CD4-positive, CD25-positive, alpha-beta regulatory T cell (primary cell): Measurements from ENCODE around the gene NUTF2. TPM values are rescaled to one million over a fixed set of nuclear protein-coding genes. Genes with fewer than 3 reads are reported as not detected.
"Not testable (repeated sequence)": the region's sequence is repeated elsewhere in the genome, so short reads cannot be mapped to it uniquely, and the experiment has no call there.

Experiments
- ATAC-seq, 2 donors: fragments of 150-1000 bp; cut with Tn5 transposase; one replicate each; pipeline ENCODE4 v1.10.0; 2021; ENCODE audit warnings: low read depth in 2 of 2, moderate number of reproducible peaks in 2 of 2, moderate library complexity in 1 of 2
- DNase-seq, 3 donors: peaks; one replicate each; pipeline versions ENCODE4 v3.0.0 to v3.0.0-alpha.2; 2012 to 2022; ENCODE audit warnings: mixed read lengths in 1 of 3
- H3K27ac ChIP-seq: one replicate; pipeline ENCODE4 v1.7.0; 2013; ENCODE audit warnings: mild to moderate bottlenecking, low read length; ENCODE audit not compliant: insufficient read depth, poor library complexity, severe bottlenecking
- H3K27me3 ChIP-seq: one replicate; pipeline ENCODE4 v1.7.0; 2013; ENCODE audit warnings: low read length; ENCODE audit not compliant: control insufficient read depth, insufficient read depth
- H3K36me3 ChIP-seq: one replicate; pipeline ENCODE4 v1.7.0; 2013; ENCODE audit warnings: mild to moderate bottlenecking, low read length, moderate library complexity; ENCODE audit not compliant: control insufficient read depth, insufficient read depth
- H3K4me1 ChIP-seq: 2 replicates; pipeline ENCODE4 v1.7.0; 2013; ENCODE audit warnings: mild to moderate bottlenecking, low read length; ENCODE audit not compliant: insufficient read depth, control insufficient read depth, poor library complexity, severe bottlenecking
- H3K4me3 ChIP-seq: one replicate; pipeline ENCODE4 v1.7.0; 2013; ENCODE audit warnings: low read depth, mild to moderate bottlenecking, low read length, moderate library complexity
- H3K9me3 ChIP-seq, 2 experiments: 1 replicate in 1 of 2; 2 replicates in 1 of 2; pipeline ENCODE4 v1.7.0; 2013; ENCODE audit warnings: low read length in 2 of 2, mild to moderate bottlenecking in 1 of 2, moderate library complexity in 1 of 2; ENCODE audit not compliant: control insufficient read depth in 2 of 2
- H3K27ac Mint-ChIP-seq, 3 donors: one replicate each; pipeline ENCODE4 v1.8.0; 2020 to 2022; ENCODE audit warnings: mild to moderate bottlenecking in 3 of 3, mixed read lengths in 3 of 3, moderate library complexity in 2 of 3
- H3K27me3 Mint-ChIP-seq: one replicate; pipeline ENCODE4 v1.8.0; 2022; ENCODE audit warnings: mild to moderate bottlenecking, mixed read lengths
- H3K36me3 Mint-ChIP-seq: one replicate; pipeline ENCODE4 v1.8.0; 2020; ENCODE audit warnings: mixed read lengths
- H3K4me1 Mint-ChIP-seq, 4 donors: one replicate each; pipeline ENCODE4 v1.8.0; 2020 to 2022; ENCODE audit warnings: mixed read lengths in 4 of 4, mild to moderate bottlenecking in 1 of 4
- H3K4me3 Mint-ChIP-seq, 4 donors: one replicate each; pipeline ENCODE4 v1.8.0; 2020 to 2022; ENCODE audit warnings: mild to moderate bottlenecking in 4 of 4, mixed read lengths in 4 of 4, moderate library complexity in 3 of 4
- H3K9me3 Mint-ChIP-seq, 7 donors: one replicate each; pipeline ENCODE4 v1.8.0; 2020 to 2022; ENCODE audit warnings: mixed read lengths in 7 of 7, mild to moderate bottlenecking in 3 of 7, moderate library complexity in 2 of 7
- polyA plus RNA-seq, 4 donors: library from polyadenylated mRNA; unstranded; fragments of 300-500 nt; fragmentation: Illumina TruSeq; gene quantifications; one replicate each; pipeline ENCODE4 v1.2.3, GENCODE V29; 2021
- total RNA-seq: library from RNA; stranded (reverse); gene quantifications from one replicate; pipeline ENCODE4 v1.2.3, GENCODE V29; 2022

Gene NUTF2
- total and polyA plus RNA-seq, 5 donors from 2014 or later = 48.5 to 158 (median 124) TPM

DNA sequence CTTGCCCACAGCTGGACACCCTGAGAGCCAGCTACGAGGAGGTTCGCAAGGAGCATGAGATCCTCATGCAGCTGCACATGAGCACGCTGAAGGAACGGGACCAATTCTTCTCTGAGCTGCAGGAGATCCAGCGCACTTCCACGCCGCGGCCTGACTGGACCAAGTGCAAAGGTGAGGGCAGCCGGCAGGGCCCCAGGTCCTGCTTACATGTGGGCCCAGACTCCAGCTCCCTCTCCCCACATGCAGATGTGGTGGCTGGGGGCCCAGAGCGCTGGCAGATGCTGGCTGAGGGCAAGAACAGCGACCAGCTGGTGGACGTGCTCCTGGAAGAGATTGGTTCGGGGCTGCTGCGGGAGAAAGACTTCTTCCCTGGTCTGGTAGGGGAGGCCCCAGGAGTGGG, 20.8 kb upstream of the NUTF2 start:
- Histone ChIP-seq H3K36me3 (peaks cover 24% of the 10 kb centered on the region), H3K27ac (no peak overlapping the region), H3K4me3 (no peak overlapping the region), H3K4me1 (no peaks in the 10 kb centered on the region), H3K27me3 (no peaks in the 10 kb centered on the region), H3K9me3 (no peaks in the 10 kb centered on the region)
- DNase-seq = no peak
- ATAC-seq = no peak
- H3K4me1 Mint-ChIP-seq = no peaks in the 10 kb centered on the region
- H3K9me3 Mint-ChIP-seq = no peaks in the 10 kb centered on the region
- peaks cover 7% of the 10 kb centered on the region for H3K36me3 Mint-ChIP-seq
- no peak overlapping the region for H3K4me3 Mint-ChIP-seq
- H3K27me3 Mint-ChIP-seq = no peaks in the 10 kb centered on the region
- no peak overlapping the region for H3K27ac Mint-ChIP-seq

GRCh38 chr16:67828651-67829050, 18.1 kb upstream of the NUTF2 start:
- H3K4me3 ChIP-seq = no peak overlapping the region

GRCh38 chr16:67833030-67833414, 13.7 kb upstream of the NUTF2 start:
- Histone ChIP-seq H3K27me3 (no peaks in the 10 kb centered on the region), H3K4me3 (peak overlapping the region; percentile 83), H3K9me3 (no peaks in the 10 kb centered on the region), H3K36me3 (peaks cover 33% of the 10 kb centered on the region), H3K27ac (peak overlapping the region; percentile 47), H3K4me1 (peaks cover 16% of the 10 kb centered on the region)
- Mint-ChIP-seq H3K9me3 (no peaks in the 10 kb centered on the region), H3K4me1 (peaks cover 6 to 17% (median 11%) of the 10 kb centered on the region in 4 donors), H3K36me3 (peaks cover 8% of the 10 kb centered on the region), H3K4me3 (peak overlapping the region; percentile 95 to 97 (median 96)), H3K27me3 (no peaks in the 10 kb centered on the region), H3K27ac (peak overlapping the region in 2 of 3 donors; percentile 56 to 82)
- no peak for ATAC-seq
- no peak for DNase-seq

More at GRCh38 chr16:67828651-67829050, 18.1 kb upstream of the NUTF2 start:
- Histone ChIP-seq H3K36me3 (peaks cover 33% of the 10 kb centered on the region), H3K27me3 (no peaks in the 10 kb centered on the region), H3K27ac (no peak overlapping the region), H3K9me3 (no peaks in the 10 kb centered on the region), H3K4me1 (peaks cover 11% of the 10 kb centered on the region)
- no peak for DNase-seq
- no peaks in the 10 kb centered on the region for H3K27me3 Mint-ChIP-seq
- peak overlapping the region in 1 of 3 donors; percentile 31 for H3K27ac Mint-ChIP-seq
- no peaks in the 10 kb centered on the region for H3K9me3 Mint-ChIP-seq
- peaks cover 1 to 12% (median 6%) of the 10 kb centered on the region in 4 donors for H3K4me1 Mint-ChIP-seq
- H3K36me3 Mint-ChIP-seq = peaks cover 8% of the 10 kb centered on the region
- no peak for ATAC-seq
- peak overlapping the region in 1 of 4 donors; percentile 38 for H3K4me3 Mint-ChIP-seq

- DNase-seq (peak; percentile 89 to 93 (median 92)), ATAC-seq (peak; percentile 99)
- H3K4me3 ChIP-seq = peak overlapping the region; percentile 83
- no peaks in the 10 kb centered on the region for H3K9me3 Mint-ChIP-seq
- peaks cover 6 to 17% (median 11%) of the 10 kb centered on the region in 4 donors for H3K4me1 Mint-ChIP-seq
- peak overlapping the region; percentile 61 to 94 (median 82) for H3K27ac Mint-ChIP-seq
- peaks cover 8% of the 10 kb centered on the region for H3K36me3 Mint-ChIP-seq
- H3K4me3 Mint-ChIP-seq = peak overlapping the region; percentile 95 to 97 (median 96)
- H3K27ac ChIP-seq = peak overlapping the region; percentile 47
- no peaks in the 10 kb centered on the region for H3K27me3 Mint-ChIP-seq
- no peaks in the 10 kb centered on the region for H3K9me3 ChIP-seq
- no peaks in the 10 kb centered on the region for H3K27me3 ChIP-seq
- peaks cover 29% of the 10 kb centered on the region for H3K36me3 ChIP-seq
- peaks cover 16% of the 10 kb centered on the region for H3K4me1 ChIP-seq
Measured at GRCh38 chr16:67833415-67834241, 13.1 kb upstream of the NUTF2 start.

DNA sequence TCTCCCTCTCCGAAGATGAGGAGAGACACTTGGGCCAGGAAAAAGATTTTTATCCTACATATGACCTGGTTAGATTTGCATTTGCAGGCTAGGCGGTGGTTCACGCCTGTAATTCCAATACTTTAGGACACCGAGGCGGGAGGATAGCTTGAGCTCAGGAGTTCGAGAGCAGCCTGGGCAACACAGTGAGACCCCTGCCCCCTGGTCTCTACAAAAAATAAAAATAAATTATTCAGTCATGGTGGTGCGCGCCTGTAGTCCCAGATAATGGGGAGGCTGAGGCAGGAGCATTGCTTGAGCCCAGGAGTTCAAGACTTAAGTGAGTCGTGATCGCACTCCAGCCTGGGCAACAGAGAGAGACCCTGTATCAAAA, 12.5 kb upstream of the NUTF2 start:
- H3K4me3 ChIP-seq = peak overlapping the region; percentile 83
- peaks cover 6 to 17% (median 11%) of the 10 kb centered on the region in 4 donors for H3K4me1 Mint-ChIP-seq

DNA sequence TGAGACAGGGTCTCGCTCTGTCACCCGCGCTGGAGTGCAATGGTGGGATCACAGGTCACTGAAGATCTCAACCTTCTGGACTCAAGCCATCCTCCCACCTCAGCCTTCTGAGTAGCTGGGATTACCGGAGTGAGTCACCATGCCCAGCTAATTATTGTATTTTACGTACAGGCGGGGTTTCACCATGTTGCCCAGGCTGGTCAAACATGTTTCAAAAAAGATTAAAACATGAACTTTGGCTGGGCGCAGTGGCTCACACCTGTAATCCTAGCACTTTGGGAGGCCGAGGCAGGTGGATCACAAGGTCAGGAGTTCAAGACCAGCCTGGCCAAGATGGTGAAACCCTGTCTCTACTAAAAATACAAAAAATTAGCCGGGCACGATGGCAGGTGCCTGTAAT, 9.5 kb upstream of the NUTF2 start:
- H3K9me3 ChIP-seq, H3K36me3 ChIP-seq, H3K27ac ChIP-seq, H3K27ac Mint-ChIP-seq, H3K36me3 Mint-ChIP-seq, DNase-seq, H3K9me3 Mint-ChIP-seq, H3K4me3 ChIP-seq, ATAC-seq, H3K27me3 ChIP-seq, H3K4me3 Mint-ChIP-seq, H3K27me3 Mint-ChIP-seq: not testable (repeated sequence)
- peaks cover 6 to 24% (median 15%) of the 10 kb centered on the region in 4 donors for H3K4me1 Mint-ChIP-seq
- peaks cover 21% of the 10 kb centered on the region for H3K4me1 ChIP-seq

More for the DNA sequence above, 12.5 kb upstream of the NUTF2 start:
- Histone ChIP-seq H3K36me3 (peaks cover 24% of the 10 kb centered on the region), H3K27me3 (no peaks in the 10 kb centered on the region), H3K4me1 (peaks cover 16% of the 10 kb centered on the region), H3K9me3 (no peaks in the 10 kb centered on the region), H3K27ac (peak overlapping the region; percentile 47)
- Mint-ChIP-seq H3K4me3 (peak overlapping the region; percentile 95 to 97 (median 96)), H3K27me3 (no peaks in the 10 kb centered on the region), H3K9me3 (no peaks in the 10 kb centered on the region), H3K36me3 (peaks cover 8% of the 10 kb centered on the region), H3K27ac (peak overlapping the region in 2 of 3 donors; percentile 82 to 94)
- DNase-seq (no peak), ATAC-seq (no peak)

- DNase-seq (no peak), ATAC-seq (no peak)
- Histone ChIP-seq H3K4me3 (no peak overlapping the region), H3K27ac (no peak overlapping the region), H3K27me3 (no peaks in the 10 kb centered on the region), H3K9me3 (no peaks in the 10 kb centered on the region), H3K36me3 (no peaks in the 10 kb centered on the region), H3K4me1 (peaks cover 17% of the 10 kb centered on the region)
- Mint-ChIP-seq H3K4me3 (peak overlapping the region in 1 of 4 donors; percentile 36), H3K27me3 (no peaks in the 10 kb centered on the region), H3K9me3 (no peaks in the 10 kb centered on the region), H3K36me3 (no peaks in the 10 kb centered on the region), H3K4me1 (peaks cover 8 to 22% (median 14%) of the 10 kb centered on the region in 4 donors), H3K27ac (no peak overlapping the region)
Measured at GRCh38 chr16:67837811-67838210, 8.9 kb upstream of the NUTF2 start.
